Activated CD4-positive, alpha-beta T cell treated with anti-CD3 and anti-CD28 coated beads, Interleukin-2, amount 50 U/mL, for 16 hours (primary cell): ENCODE results near the gene OTOA.
"Not testable (repeated sequence)": the region's sequence is repeated elsewhere in the genome, so short reads cannot be mapped to it uniquely, and the experiment has no call there.

ENCODE experiments used
- DNase-seq: peaks from one replicate; pipeline ENCODE4 v3.0.0-alpha.2; 2020

OTOA gene

DNA sequence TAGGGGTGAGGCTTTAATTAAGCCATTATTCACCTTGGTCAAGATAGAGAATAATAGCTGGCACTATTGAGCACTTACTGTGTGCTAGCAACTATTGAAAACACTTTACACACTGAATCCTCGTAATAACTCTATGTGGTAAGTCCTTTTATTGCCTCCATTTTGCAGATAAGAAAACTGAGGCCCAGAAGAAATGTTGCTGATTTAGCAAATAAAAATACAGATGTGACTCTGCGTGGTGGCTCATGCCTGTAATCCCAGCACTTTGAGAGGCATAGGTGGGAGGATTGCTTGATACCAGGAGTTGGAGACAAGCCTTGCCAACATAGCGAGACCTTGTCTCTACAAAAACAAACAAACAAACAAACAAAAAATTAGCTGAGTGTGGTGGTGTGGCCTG lies 19.4 kb downstream of the OTOA start:
- no peak for DNase-seq

DNA sequence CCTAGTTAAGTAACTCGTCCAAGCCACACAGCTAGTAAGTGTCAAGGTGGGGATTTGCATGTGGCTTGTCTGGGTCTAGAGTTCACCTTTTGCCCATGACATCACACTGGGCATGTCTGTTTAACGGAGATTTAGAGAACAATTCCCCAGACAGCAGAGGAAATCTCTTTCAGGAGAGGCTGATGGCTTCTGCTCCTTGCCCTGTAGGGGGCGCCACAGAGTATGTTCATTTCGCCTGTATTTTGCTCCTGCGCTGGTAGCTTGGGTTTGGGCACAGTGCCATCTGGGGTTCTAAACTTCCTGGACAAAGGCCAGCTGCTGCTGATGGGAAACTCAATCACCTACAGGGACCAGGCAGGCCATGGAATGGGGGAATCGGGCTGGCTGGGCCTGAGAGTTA lies 20.4 kb downstream of the OTOA start:
- peak; percentile 26 for DNase-seq

DNA sequence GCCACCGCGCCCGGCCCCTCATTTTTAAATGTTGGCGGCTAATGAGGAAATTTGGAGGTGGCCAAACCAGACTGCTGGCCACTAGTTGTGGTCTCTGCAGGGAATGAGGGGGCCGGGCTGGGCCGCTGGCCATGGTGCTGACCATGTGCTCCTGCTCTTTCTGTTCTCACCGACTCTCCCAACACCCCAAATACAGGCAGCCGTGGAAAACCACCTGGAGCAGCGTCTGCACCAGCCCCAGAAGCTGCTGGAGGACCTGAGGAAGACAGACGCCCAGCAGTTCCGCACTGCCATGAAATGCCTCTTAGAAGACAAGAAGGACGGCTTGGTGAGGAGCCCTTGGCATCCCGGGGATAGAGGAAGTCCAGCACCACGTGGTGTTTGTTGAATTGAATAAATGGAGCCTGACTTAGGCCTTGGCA lies 21.3 kb downstream of the OTOA start:
- no peak for DNase-seq

DNA sequence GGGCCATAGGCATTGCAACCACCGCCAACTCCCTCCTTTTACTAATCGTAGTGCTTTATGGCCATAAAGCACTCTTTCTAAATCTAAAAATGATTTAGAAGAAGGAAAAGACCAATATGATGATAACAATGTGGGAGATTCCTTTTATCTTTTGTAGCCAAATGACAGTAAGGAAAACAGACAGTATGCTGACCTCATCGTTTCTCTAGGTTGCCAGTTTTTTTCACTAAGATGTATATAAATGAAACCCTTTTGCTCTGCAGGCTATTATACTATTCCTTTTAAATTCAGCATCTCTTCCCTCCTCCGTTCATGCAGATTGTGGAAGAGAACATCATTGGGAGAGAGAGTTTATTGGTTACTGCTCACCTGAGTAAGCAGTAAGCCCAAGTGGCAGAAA lies 25.3 kb downstream of the OTOA start:
- no peak for DNase-seq

DNA sequence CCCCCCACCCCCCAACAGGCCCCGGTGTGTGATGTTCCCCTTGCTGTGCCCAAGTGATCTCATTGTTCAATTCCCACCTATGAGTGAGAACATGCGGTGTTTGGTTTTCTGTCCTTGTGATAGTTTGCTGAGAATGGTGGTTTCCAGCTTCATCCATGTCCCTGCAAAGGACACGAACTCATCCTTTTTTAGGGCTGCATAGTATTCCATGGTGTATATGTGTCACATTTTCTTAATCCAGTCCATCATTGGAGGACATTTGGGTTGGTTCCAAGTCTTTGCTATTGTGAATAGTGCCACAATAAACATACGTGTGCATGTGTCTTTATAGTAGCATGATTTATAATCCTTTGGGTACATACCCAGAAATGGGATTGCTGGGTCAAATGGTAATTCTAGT lies 27.2 kb downstream of the OTOA start:
- DNase-seq: not testable (repeated sequence)

DNA sequence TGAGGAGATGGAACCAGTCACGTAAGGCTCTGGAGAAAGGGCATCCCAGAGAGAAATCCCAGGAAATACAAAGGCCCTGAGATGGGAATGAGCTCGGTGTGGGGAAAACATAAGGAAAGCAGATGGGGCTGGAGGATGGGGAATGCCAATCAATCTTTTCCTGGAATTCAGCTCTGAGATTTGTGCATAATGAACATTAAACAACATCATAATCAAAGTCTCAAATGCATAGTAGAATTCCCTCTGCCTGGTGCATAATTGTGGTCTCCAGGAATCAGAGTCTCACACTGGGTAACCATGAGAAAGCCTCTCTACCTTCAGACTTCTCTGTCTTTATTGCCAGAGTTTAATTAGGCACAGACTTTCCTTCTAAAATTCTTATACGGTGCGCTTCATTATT lies 30.8 kb downstream of the OTOA start:
- no peak for DNase-seq

DNA sequence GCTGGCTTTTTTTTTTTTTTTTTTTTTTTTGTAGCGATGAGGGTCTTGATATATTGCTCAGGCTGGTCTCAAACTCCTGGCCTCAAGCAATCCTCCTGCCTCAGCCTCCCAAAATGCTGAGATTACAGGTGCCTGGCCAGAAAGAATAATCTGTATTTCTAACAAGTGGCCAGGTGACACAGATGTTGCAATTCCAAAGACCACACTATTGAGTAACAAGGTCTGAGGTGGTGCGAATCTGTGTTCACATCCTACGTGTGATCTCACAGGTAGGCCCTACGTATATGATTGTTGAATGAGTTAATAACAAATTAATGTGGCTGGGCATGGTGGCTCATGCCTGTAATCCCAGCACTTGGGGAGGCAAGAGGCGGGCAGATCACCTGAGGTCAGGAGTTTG lies 33.3 kb downstream of the OTOA start:
- no peak for DNase-seq

DNA sequence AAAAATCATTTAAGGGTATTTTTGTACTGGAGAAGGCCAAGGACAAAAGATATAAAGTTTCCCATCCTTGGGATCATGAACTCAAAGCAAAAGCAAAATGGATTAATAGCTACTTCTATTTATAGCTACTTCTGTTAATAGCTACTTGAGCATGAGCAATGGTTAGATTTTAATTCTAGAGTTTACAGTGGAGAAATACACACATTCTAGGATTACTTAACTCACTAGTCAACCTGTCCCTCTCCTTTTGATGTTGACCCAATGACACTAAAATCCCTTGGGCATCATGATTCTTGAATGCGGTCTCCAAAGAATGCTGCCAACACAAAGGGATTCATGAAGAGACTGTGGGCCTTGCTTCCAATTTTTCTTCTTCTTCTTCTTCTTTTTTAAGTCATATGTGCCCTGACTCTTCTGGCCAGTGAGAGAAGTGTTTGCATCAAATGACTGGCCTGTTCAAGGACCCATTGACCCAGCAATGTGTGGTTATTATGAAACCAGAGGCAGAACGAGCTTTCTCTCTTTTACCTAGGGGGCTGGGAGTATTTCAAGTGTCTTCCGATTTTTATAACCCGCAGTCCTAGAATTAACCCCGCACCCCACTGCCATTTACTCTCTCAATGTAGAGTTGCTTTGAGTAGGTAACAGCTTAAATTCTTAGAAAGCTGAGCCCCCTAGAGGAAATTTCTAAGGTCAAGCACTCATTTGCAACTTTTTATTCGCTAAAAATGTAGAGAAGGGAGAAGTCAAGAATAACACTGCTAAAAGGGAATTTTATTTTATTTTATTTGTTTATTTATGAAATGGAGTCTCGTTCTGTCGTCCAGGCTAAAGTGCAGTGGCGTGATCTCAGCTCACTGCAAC lies 34.6 kb downstream of the OTOA start:
- no peak for DNase-seq

DNA sequence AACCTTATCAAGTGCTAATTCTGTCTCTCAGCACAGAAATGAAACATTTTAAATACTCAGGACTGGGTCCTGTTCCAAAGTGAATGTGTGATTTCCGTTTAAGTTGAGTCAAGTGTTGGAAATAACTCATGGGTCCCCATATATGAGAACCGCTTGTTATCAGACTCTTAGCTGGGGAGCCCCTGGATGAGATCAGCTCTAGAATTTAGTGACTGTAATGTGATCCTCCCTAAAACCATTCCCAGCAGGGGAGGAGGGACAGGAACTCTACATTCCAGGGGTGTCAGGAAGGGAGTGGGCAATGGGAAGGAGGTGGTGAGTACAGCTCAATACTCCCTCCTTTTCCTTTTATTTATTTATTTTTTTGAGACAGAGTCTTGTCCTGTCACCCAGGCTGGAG lies 37.5 kb downstream of the OTOA start:
- no peak for DNase-seq

DNA sequence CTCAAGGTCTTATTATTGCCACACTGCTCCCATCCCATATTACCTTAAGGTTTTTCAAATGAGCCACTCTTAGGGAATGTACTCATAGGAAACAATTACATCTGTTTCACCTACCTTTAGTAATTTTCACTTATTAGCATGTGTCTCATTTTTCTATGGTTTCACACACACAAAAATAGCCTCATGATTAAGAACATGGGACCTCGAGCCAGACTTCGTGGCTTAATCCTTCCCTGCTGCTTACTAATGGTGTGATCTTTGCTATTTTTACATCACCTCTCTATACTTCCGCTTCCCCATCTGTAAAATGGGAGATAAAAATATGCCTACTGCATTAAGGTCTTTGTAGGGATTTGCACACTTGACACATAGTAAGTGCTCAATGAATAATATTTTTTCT lies 38.5 kb downstream of the OTOA start:
- DNase-seq: no peak

DNA sequence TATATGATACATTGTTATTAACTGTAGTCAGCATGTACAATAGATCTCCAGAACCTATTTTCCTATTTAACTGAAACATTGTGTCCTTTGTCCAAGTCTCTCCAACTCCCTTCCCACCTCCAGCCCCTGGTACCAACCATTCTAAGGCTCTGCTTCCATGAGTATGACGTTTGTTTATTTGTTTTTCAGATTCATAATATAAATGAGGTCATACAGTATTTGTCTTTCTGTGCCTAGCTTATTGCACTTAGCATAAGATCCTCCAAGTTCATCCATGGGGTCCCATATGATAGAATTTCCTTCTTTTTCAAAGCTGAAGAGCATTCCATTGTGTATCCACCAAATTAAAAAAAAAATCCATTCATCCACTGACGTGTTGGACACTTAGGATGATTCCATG lies 39.4 kb downstream of the OTOA start:
- no peak for DNase-seq

DNA sequence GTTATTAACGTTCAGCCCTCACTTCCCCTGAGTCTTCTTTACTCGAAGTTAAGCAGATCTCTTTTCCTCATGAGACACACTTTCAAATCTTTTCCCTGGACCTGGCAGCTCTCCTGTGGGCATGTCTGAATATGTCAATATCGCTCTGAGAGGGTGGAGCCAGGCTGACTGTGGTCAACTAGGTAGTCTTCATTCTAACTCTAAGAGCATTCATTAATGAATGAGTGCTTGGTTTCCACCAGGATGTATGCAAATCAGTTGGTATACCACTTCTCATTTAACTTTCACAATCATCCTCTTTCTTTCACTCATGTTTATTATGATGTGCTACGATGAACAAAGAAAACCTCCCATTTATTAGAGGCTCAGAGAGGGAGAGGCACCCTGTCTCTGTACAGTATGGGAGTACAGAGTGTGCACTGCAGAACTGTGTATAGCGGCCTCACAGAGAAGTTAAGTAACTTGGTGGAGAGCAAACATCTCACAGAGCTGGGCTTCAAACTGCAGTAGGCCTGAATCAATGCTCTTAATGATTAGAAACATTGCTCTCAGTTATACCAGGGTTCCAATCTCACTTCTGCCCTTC lies 39.9 kb downstream of the OTOA start:
- DNase-seq: no peak

DNA sequence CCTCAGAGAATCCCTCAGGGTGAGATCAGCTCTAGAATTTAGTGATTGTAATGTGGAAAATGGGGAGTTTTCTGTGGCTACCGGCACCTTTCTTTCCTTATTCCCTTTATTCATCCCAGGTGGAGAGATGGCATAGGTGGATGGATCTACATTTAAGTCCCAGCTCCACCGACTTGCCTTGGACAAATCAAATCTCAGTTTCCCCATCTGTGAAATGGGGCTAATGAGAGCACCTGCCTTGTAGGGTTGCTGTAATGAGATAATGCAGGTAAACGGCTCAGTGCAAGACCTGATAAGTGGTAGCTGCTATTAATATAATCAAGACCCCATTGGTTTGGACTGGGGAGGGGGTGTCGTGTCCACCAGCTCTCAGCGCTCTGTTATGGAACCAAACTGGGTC lies 40.5 kb downstream of the OTOA start:
- no peak for DNase-seq

DNA sequence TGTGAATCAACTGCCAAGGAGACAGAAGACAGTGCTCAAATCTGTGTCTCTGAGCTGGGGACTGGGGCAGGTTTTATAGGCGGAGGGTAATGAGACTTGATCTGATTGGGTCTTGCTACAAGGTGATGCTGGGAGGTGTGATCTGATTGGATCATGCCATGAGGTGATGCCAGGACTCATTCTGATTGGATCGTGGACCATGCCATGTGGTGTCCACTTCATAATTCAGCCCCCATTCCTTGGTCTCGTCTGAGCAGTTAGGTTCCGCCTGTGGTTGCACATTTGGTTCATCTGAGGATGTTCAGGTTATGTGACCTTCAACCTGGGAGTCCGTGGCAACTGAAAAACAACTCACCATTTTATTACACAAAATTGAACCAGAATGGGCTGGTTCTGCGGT lies 41.0 kb downstream of the OTOA start:
- no peak for DNase-seq

DNA sequence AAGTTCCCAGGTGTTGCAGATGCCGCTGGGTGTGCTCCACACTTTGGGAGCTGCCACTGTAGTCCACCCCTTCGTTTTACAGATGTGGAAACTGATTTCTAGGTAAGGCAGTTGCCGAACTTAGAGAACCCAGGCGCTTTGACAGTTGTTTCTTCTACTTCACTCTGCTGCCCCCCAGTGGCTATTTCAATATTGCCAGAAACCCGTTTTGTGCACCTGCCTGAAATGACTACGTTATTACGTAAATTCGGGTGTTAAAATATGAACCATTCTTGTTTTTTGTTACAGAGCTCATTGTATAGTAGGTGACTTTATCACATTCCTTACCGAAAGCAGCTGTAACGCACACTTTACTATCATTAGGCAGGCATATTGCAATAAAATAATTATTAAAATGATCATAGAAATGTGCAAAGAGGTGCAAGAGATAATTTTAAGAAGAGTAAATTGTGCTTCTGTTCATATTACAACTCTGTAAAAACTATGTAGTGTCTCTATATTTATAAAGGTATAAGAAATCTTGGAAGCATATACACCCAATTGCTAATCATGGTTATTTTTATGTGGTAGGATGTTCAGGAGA lies 44.9 kb downstream of the OTOA start:
- DNase-seq: peak; percentile 86

DNA sequence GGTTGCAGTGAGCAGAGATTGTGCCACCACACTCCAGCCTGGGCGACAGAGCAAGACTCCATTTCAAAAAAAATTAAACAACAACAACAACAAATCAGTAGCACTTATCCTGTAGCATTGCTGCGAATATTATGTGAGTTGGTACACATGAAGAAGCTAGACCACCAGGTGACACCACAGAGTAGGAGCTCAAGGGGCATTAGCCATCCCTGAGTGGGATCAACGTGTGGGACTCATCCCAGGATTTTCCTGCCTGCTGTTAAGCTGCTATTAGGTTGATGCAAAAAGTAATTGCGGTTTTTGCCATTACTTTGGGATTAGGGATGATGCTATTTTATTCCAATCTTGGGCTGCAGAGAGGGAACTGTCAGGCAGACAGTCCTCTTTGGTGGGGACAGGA lies 47.2 kb downstream of the OTOA start:
- DNase-seq: no peak

DNA sequence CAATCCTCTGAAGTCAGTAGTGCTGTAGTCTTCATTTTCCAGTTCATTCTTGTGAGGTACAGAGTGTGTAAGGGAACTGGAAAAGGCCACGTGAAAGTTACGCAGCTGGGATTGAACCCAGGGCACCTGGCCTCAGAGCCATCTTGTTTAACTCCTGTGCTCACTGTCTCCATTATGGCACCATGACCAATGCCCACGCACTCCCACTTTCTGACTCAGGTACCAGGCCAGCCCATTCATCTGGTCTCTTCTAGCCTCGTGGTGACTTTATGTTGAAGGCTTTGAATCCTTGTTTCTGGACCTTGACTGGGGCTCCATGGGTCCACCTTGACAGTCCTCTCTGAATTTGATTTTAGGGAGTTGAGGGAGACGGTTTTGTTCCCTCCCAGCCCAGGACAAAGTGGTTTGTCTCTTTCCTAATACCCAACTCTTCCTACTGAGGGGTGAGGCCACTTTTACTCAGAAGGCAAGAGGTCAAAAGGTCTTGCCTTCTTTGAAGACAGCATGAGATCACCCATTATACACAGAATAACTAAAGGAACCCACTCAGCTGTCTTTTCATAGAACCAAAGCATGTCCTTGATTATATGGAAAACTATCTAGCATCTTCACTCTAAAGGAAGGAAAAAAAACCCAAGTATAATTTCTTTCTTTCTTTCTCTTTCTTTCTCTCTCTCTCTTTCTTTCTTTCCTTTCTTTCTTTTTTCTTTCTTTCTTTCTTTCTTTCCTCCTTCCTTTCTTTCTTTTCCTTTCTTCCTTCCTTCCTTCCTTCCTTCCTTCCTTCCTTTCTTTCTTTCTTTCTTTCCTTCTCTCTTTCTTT lies 50.0 kb downstream of the OTOA start:
- no peak for DNase-seq

DNA sequence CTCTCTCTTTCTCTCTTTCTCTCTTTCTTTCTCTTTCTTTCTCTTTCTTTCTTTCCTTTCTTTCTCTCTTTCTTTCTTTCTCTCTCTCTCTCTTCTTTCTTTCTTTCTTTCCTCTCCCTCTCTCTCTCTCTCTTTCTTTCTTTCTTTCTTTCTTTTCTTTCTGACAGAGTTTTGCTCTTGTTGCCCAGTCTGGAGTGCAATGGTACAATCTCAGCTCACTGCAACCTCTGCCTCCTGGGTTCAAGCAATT lies 50.5 kb downstream of the OTOA start:
- not testable (repeated sequence) for DNase-seq

DNA sequence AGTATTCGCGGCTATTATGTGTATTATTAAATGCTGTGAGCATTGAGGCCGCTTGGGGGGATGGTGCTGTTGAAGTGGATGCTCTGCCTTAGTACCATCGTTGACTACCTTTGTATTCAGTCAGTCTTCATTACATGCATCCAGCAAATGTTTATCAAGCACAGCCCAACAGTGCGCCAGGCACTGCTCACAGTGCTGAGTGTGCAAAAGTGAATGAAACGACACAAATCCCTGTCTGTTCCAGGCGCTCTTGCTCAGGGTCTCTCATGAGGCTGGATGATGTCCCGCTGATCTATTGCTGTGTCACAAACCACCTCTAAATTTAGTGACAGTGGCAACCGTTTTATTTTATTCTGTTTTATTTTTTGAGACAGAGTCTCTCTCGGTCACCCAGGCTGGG lies 53.8 kb downstream of the OTOA start:
- no peak for DNase-seq

DNA sequence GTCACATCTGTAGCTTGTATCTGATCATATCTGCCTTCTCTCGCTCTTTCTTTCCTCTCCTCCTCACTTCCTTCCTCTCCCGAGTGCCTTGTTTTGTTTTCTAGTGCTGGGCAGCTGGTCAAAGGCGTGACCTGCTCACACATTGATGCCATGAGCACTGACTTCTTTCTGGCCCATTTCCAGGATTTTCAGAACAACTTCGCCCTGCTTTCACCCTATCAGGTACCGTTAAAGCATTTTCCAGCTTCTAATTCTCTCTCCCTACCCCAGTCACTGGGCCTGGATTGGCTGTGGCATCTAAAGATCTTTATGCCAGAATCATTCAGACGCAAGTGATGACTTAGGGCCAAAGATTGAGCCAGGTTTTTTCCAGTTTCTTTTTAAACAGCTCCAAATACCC lies 55.5 kb downstream of the OTOA start:
- no peak for DNase-seq

DNA sequence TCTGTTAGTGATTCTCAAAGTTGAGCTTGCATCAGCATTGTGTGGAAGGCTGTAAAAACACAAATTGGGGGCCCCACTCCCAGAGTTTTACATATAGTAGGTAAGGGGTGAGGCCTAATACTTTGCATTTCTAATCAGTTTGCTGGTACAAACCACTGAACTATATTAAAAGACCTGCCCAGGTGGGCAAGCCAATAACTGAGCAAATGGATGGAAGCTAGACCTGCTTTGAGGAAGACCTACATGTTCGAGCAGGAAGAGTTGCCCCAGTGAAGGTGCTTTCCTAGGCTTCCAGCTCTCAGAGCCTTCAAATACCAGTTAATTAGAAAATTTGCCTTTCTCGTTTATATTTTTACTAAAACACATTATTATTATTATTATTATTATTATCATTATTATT lies 56.8 kb downstream of the OTOA start:
- no peak for DNase-seq

DNA sequence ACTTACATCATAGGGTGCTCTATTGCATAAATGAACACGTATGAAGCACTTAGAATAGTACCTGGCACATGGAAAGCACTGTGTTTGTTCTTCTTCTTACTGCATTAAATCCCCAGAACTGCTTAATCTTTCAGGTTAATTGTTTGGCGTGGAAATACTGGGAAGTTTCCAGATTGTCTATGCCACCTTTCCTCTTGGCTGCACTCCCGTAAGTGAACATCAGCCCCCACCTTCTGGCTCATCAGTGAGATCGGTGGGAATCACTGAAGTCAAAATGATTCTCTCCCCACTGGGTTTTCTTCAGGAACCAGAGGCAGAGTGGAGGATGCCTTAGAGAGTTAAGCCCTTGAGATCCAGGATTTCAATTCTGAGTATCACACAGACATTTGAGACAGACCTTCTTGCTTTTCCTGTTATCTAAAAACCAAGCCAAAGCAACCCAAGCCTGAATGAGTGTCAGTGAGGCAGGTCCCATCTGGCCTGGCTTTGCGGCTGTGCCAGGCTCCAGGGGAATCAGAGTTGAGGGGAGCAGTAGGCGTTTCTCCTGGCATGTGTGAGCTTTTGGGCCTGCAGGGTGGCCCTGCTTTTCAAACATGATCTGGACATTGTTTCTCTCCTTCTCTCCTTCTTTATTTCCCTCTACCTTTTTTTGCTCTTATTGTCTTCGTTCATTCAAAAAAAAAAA lies 59.1 kb downstream of the OTOA start:
- no peak for DNase-seq

DNA sequence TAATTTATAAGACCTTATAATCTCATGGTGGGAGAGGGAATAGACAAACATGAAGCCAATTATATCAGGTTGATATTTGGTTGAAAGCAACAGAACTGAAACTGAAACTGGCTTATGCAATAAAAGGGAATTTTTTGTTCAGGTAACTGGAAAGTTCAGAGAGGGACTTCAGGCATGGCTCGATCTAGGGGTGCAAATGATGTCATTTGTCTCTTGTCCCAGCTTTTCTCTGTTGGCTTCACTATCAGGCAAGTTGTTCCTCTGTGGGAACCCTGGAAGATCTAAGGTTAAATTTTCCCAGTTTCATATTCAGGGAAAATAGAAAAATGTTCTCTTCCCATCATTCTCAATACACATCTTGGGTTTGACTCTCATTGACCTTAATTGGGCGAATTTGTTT lies 59.8 kb downstream of the OTOA start:
- DNase-seq: no peak
